AG10803 (cell line): Measurements from ENCODE around the gene PAM16.

ENCODE experiments used
- DNase-seq: peaks from one replicate; pipeline ENCODE4 v3.0.0; 2010; ENCODE audit warnings: low read depth
- H3K4me3 ChIP-seq: 2 replicates; pipeline ENCODE4 v1.5.1; 2011; ENCODE audit warnings: mild to moderate bottlenecking, low read length, control low read depth
- TF ChIP-seq, protein P1 (sequence below): conservative IDR thresholded peaks from 2 replicates; pipeline ENCODE4 v1.5.1; 2011; ENCODE audit warnings: mild to moderate bottlenecking, low read length, control low read depth, inconsistent platforms

Gene PAM16

GRCh38 chr16:4354512-4355409 lies 3.6 kb upstream of the PAM16 start:
- TF ChIP-seq, protein P1, sequence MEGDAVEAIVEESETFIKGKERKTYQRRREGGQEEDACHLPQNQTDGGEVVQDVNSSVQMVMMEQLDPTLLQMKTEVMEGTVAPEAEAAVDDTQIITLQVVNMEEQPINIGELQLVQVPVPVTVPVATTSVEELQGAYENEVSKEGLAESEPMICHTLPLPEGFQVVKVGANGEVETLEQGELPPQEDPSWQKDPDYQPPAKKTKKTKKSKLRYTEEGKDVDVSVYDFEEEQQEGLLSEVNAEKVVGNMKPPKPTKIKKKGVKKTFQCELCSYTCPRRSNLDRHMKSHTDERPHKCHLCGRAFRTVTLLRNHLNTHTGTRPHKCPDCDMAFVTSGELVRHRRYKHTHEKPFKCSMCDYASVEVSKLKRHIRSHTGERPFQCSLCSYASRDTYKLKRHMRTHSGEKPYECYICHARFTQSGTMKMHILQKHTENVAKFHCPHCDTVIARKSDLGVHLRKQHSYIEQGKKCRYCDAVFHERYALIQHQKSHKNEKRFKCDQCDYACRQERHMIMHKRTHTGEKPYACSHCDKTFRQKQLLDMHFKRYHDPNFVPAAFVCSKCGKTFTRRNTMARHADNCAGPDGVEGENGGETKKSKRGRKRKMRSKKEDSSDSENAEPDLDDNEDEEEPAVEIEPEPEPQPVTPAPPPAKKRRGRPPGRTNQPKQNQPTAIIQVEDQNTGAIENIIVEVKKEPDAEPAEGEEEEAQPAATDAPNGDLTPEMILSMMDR = no peak
- no peak overlapping the region for H3K4me3 ChIP-seq
- DNase-seq = no peak

DNA sequence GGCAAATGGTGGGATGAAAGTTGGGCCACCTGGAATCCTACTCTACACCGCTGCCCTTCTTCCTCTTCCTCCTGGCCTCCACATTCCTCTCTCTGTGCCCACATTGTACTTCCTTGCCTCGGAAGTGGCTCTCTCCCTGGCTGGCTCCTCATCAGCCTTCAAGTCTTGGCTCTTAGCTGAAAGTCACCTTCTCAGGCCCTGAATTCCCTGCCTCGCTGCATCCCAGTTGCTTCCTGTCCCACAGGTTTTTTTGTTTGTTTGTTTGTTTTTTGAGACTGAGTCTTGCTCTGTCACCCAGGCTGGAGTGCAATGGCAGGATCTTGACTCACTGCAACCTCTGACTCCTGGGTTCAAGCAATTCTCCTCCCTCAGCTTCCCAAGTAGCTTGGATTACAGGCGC lies 2.6 kb upstream of the PAM16 start:
- DNase-seq = no peak
- TF ChIP-seq, protein P1 = no peak
- H3K4me3 ChIP-seq = no peak overlapping the region

GRCh38 chr16:4352843-4353242 lies 1.7 kb upstream of the PAM16 start:
- H3K4me3 ChIP-seq = no peak overlapping the region
- no peak for DNase-seq
- TF ChIP-seq, protein P1 = no peak

DNA sequence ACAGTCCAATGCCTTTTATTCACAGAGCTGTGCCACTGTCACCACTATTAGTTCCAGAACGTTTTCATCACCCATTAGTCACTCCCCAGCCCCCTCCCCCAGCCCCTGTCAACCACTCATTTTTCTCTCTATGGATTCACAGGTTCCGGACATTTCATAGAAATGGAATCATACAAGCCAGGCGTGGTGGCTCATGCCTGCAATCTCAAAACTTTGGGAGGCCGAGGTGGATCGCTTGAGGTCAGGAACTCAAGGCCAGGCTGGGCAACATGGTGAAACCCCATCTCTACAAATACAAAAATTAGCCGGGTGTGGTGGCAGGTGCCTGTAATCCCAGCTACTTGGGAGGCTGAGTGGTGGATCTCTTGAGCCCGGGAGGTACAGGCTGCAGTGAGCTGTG lies 759 bp upstream of the PAM16 start:
- TF ChIP-seq, protein P1 = no peak
- H3K4me3 ChIP-seq = no peak overlapping the region
- DNase-seq = peak; percentile 47

DNA sequence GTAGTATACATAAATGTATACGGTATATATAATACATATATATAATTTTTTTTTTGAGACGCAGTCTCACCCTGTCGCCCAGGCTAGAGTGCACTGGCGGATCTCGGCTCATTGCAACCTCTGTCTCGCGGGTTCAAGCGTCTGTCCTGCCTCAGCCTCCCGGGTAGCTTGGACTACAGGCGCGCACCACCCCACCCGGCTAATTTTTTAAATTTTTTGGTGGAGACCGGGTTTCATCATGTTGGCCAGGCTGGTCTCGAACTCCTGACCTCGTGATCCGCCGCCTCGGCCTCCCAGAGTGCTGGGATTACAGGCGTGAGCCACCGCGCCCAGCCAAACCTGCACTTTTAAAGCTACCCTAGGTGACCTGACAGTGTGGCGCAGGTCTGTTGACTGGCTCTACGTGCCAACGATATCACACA lies 745 bp downstream of the PAM16 start:
- no peak for DNase-seq
- TF ChIP-seq, protein P1 = no peak

DNA sequence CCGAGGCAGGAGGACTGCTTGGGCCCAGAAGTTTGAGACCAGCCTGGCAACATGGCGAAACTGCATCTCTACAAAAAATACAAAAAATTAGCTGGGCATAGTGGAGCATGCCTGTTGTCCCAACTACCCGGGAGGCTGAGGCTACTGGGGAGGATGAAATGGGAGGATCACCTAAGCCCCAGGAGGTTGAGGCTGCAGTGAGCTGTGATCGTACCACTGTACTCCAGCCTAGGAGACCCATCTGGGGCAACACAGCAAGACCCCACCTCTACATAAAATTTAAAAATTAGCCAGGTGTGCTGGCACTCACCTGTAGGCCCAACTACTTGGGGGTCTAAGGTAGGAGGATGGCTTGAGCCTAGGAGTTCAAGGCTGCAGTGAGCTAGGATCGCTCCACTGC lies 1.8 kb downstream of the PAM16 start:
- TF ChIP-seq, protein P1 = no peak
- no peak for DNase-seq
- no peak overlapping the region for H3K4me3 ChIP-seq

More for the DNA sequence above, 745 bp downstream of the PAM16 start:
- H3K4me3 ChIP-seq = peak overlapping the region; percentile 72
